ENCODE data around the gene TBC1D3I. TPM values are rescaled to one million over a fixed set of nuclear protein-coding genes. Genes with fewer than 3 reads are reported as not detected.
"Not testable (repeated sequence)": the region's sequence is repeated elsewhere in the genome, so short reads cannot be mapped to it uniquely, and the experiment has no call there.

The TBC1D3I gene
- total and polyA plus RNA-seq, 7 donors: 0.23 to 0.78 (median 0.52) TPM; not detected in 3

- H3K9me3 ChIP-seq; H3K27ac ChIP-seq; H3K4me1 ChIP-seq; intact Hi-C loops (cut with DNase I); H3K27me3 ChIP-seq (ENCODE audit: insufficient read depth in 3 of 3, low read length in 2 of 3); ATAC-seq; DNase-seq; H3K4me3 ChIP-seq; H3K36me3 ChIP-seq (ENCODE audit: insufficient read depth in 1 of 2, low read depth in 1 of 2): not testable (repeated sequence)
- WGBS, 3 donors: 74 to 82% (median 76%) methylated on average over 6 to 7 of the region's 7 CpGs
Observed at GRCh38 chr17:36215406-36216308, 48.7 kb downstream of the TBC1D3I start.

- no peak for DNase-seq
- TF ChIP-seq CTCF (IDR thresholded peaks at IDR 0.05): no peak
- intact Hi-C loops (cut with DNase I): no loop called here
Observed at GRCh38 chr17:36214918-36215317, 49.5 kb downstream of the TBC1D3I start.

GRCh38 chr17:36213695-36214094 is 50.7 kb downstream of the TBC1D3I start:
- TF ChIP-seq CTCF (IDR thresholded peaks at IDR 0.05): no peak
- Histone ChIP-seq H3K27ac (no peak overlapping the region), H3K36me3 (ENCODE audit: insufficient read depth in 1 of 2, low read depth in 1 of 2) (no peaks in the 10 kb centered on the region), H3K4me1 (no peaks in the 10 kb centered on the region), H3K27me3 (ENCODE audit: insufficient read depth in 3 of 3, low read length in 2 of 3) (no peaks in the 10 kb centered on the region), H3K9me3 (no peaks in the 10 kb centered on the region), H3K4me3 (no peak overlapping the region)
- no peak for DNase-seq
- no peak for ATAC-seq
- intact Hi-C loops (cut with DNase I): no loop called here
- WGBS, 3 donors: 42 to 61% (median 61%) methylated on average over 3 of the region's 3 CpGs

More at GRCh38 chr17:36214918-36215317, 49.5 kb downstream of the TBC1D3I start:
- Histone ChIP-seq H3K4me1 (no peaks in the 10 kb centered on the region), H3K27ac (no peak overlapping the region), H3K27me3 (ENCODE audit: insufficient read depth in 3 of 3, low read length in 2 of 3) (no peaks in the 10 kb centered on the region), H3K36me3 (ENCODE audit: insufficient read depth in 1 of 2, low read depth in 1 of 2) (no peaks in the 10 kb centered on the region), H3K4me3 (no peak overlapping the region), H3K9me3 (no peaks in the 10 kb centered on the region)
- ATAC-seq: no peak

- Histone ChIP-seq H3K4me3 (no peak overlapping the region), H3K27me3 (ENCODE audit: insufficient read depth in 3 of 3, low read length in 2 of 3) (no peaks in the 10 kb centered on the region), H3K4me1 (no peaks in the 10 kb centered on the region), H3K27ac (no peak overlapping the region), H3K36me3 (ENCODE audit: insufficient read depth in 1 of 2, low read depth in 1 of 2) (no peaks in the 10 kb centered on the region), H3K9me3 (no peaks in the 10 kb centered on the region)
- DNase-seq (no peak), ATAC-seq (no peak)
- intact Hi-C loops (cut with DNase I): no loop called here
- 86 to 96% (median 89%) methylated on average over 3 of the region's 3 CpGs for WGBS, 3 donors
- no peak for TF ChIP-seq CTCF (IDR thresholded peaks at IDR 0.05)
Observed at GRCh38 chr17:36212966-36213365, 51.4 kb downstream of the TBC1D3I start.

- Histone ChIP-seq H3K27me3 (ENCODE audit: insufficient read depth in 3 of 3, low read length in 2 of 3) (no peaks in the 10 kb centered on the region), H3K36me3 (ENCODE audit: insufficient read depth in 1 of 2, low read depth in 1 of 2) (no peaks in the 10 kb centered on the region), H3K9me3 (no peaks in the 10 kb centered on the region), H3K4me1 (no peaks in the 10 kb centered on the region), H3K4me3 (no peak overlapping the region), H3K27ac (no peak overlapping the region)
- no peak for DNase-seq
- WGBS, 3 donors: 35 to 75% (median 39%) methylated on average over 3 to 4 of the region's 4 CpGs
- intact Hi-C loops (cut with DNase I): no loop called here
- no peak for TF ChIP-seq CTCF (IDR thresholded peaks at IDR 0.05)
- ATAC-seq: no peak
Observed at GRCh38 chr17:36212272-36212605, 52.1 kb downstream of the TBC1D3I start.

- intact Hi-C loops (cut with DNase I); H3K36me3 ChIP-seq (ENCODE audit: insufficient read depth in 1 of 2, low read depth in 1 of 2); H3K9me3 ChIP-seq; ATAC-seq; H3K4me3 ChIP-seq; H3K27ac ChIP-seq; DNase-seq; H3K4me1 ChIP-seq; H3K27me3 ChIP-seq (ENCODE audit: insufficient read depth in 3 of 3, low read length in 2 of 3): not testable (repeated sequence)
- WGBS, 3 donors: 28 to 50% (median 45%) methylated on average over 5 to 9 of the region's 10 CpGs
Observed at GRCh38 chr17:36211484-36212271, 52.7 kb downstream of the TBC1D3I start.

- H3K9me3 ChIP-seq; H3K27me3 ChIP-seq (ENCODE audit: insufficient read depth in 3 of 3, low read length in 2 of 3); DNase-seq; H3K27ac ChIP-seq; intact Hi-C loops (cut with DNase I); H3K36me3 ChIP-seq (ENCODE audit: insufficient read depth in 1 of 2, low read depth in 1 of 2); H3K4me1 ChIP-seq; ATAC-seq; H3K4me3 ChIP-seq: not testable (repeated sequence)
- 62 to 67% (median 67%) methylated on average over 5 to 7 of the region's 7 CpGs for WGBS, 3 donors
Observed at GRCh38 chr17:36210439-36211211, 53.7 kb downstream of the TBC1D3I start, which contains the start of gene CCL4L2. CCL4L2 (plus strand) TSS chr17:36211063.
